Omental fat pad (tissue), 4 donors: ENCODE data around the gene HOXB2. TPM values are rescaled to one million over a fixed set of nuclear protein-coding genes. Genes with fewer than 3 reads are reported as not detected.

Source experiments
- ATAC-seq: fragments of 150-250 bp; one replicate; pipeline ENCODE4 v1.9.1; 2016; ENCODE audit warnings: mild to moderate bottlenecking, moderate library complexity; ENCODE audit not compliant: low FRiP score
- DNase-seq: peaks from one replicate; pipeline ENCODE4 v3.0.0-alpha.2; 2019; ENCODE audit warnings: low spot score
- CTCF ChIP-seq, 3 donors: fragments of 450-650 bp; IDR thresholded peaks; one replicate each; pipeline ENCODE4 v1.5.1; 2016 to 2017; ENCODE audit warnings: antibody characterized with exemption in 3 of 3, mild to moderate bottlenecking in 3 of 3, moderate library complexity in 2 of 3
- total RNA-seq, 4 donors: library from RNA; depleted of rRNA; stranded (reverse); fragments of >200 nt; gene quantifications; one replicate each; pipeline ENCODE4 v1.1.0, GENCODE V29; 2016

HOXB2 gene
- total RNA-seq, 4 donors from 2014 or later, result 9.7 to 35.2 (median 16.3) TPM

- no peak for TF ChIP-seq CTCF (IDR thresholded peaks at IDR 0.05)
- no peak for ATAC-seq
- no peak for DNase-seq
Measured at GRCh38 chr17:48498164-48498850, 46.6 kb downstream of the HOXB2 start.

- DNase-seq, result no peak
- no peak for ATAC-seq
- no peak for TF ChIP-seq CTCF (IDR thresholded peaks at IDR 0.05)
Measured at GRCh38 chr17:48497103-48497502, 47.8 kb downstream of the HOXB2 start.

GRCh38 chr17:48494335-48494734 lies 50.6 kb downstream of the HOXB2 start:
- DNase-seq (no peak), ATAC-seq (no peak)
- TF ChIP-seq CTCF (IDR thresholded peaks at IDR 0.05), result no peak

Other genes with a start within 250 kb of the HOXB2 start
- 1 to 10 TPM in 2 of 4 donors, under 1 TPM in 1, not detected in 1; 0.93 to 1.9 (median 1.1) TPM for gene SKAP1, start 114.9 kb downstream of the HOXB2 start, total RNA-seq
- gene HOXB1, start 14.1 kb downstream of the HOXB2 start, total RNA-seq, result not detected
- gene HOXB4, start 33.2 kb upstream of the HOXB2 start, total RNA-seq, result 1 to 10 TPM; 1.6 to 8.7 (median 3.4) TPM
- 10 to 100 TPM in 2 of 4 donors, 1 to 10 TPM in 2; 4.8 to 30.3 (median 10.6) TPM for gene HOXB3, start 45.1 kb upstream of the HOXB2 start, total RNA-seq
- 1 to 10 TPM in 2 of 4 donors, under 1 TPM in 2; 0.72 to 3.3 (median 1.4) TPM for gene HOXB5, start 48.7 kb upstream of the HOXB2 start, total RNA-seq
- gene HOXB6, start 59.9 kb upstream of the HOXB2 start, total RNA-seq, result 10 to 100 TPM in 3 of 4 donors, 1 to 10 TPM in 1; 9.2 to 22.7 (median 15.5) TPM
- 10 to 100 TPM in 1 of 4 donors, 1 to 10 TPM in 3; 5.3 to 11.5 (median 8.4) TPM for gene HOXB7, start 65.9 kb upstream of the HOXB2 start, total RNA-seq
- gene HOXB8, start 70.2 kb upstream of the HOXB2 start, total RNA-seq, result 1 to 10 TPM; 4.3 to 6.2 (median 5.0) TPM
- under 1 TPM in 2 of 4 donors, not detected in 2; 0.09 to 0.48 TPM for gene HOXB9, start 81.2 kb upstream of the HOXB2 start, total RNA-seq
- gene PRAC1, start 177.4 kb upstream of the HOXB2 start, total RNA-seq, result not detected
- not detected for gene PRAC2, start 178.1 kb upstream of the HOXB2 start, total RNA-seq
- gene HOXB13, start 183.6 kb upstream of the HOXB2 start, total RNA-seq, result not detected